GM23338 (cell line): ENCODE results near the gene PKIB. TPM values are rescaled to one million over a fixed set of nuclear protein-coding genes. Genes with fewer than 3 reads are reported as not detected.

Source experiments
- ATAC-seq: fragments of 200-7000 bp; cut with Tn5 transposase; 3 replicates; pipeline ENCODE4 v1.9.1; 2020
- DNase-seq: peaks from one replicate; pipeline ENCODE4 v3.0.0-alpha.2; 2015; ENCODE audit warnings: low spot score
- H2AFZ ChIP-seq: fragments of 200-600 bp; sonication (generic); 2 replicates; pipeline ENCODE4 v1.8.0; 2016; ENCODE audit warnings: antibody characterized with exemption, mild to moderate bottlenecking, moderate library complexity
- H3F3A ChIP-seq: fragments of 200-600 bp; sonication (generic); replicated peaks from 2 replicates; pipeline ENCODE4 v1.8.0; 2017; ENCODE audit warnings: antibody characterized with exemption, mixed run types, low read depth
- H3K27ac ChIP-seq: fragments of 200-600 bp; sonication (generic); 2 replicates; pipeline ENCODE4 v1.6.1; 2016; ENCODE audit warnings: low read depth
- H3K27me3 ChIP-seq: fragments of 200-600 bp; sonication (generic); 2 replicates; pipeline ENCODE4 v1.8.0; 2016; ENCODE audit warnings: mild to moderate bottlenecking, mixed run types, moderate library complexity; ENCODE audit not compliant: insufficient read depth
- H3K36me3 ChIP-seq: fragments of 200-600 bp; sonication (generic); 2 replicates; pipeline ENCODE4 v1.8.0; 2016; ENCODE audit warnings: mild to moderate bottlenecking; ENCODE audit not compliant: insufficient read depth
- H3K4me1 ChIP-seq: fragments of 200-600 bp; sonication (generic); 2 replicates; pipeline ENCODE4 v1.8.0; 2016; ENCODE audit warnings: mild to moderate bottlenecking, moderate library complexity; ENCODE audit not compliant: insufficient read depth
- H3K4me2 ChIP-seq: fragments of 200-600 bp; sonication (generic); 2 replicates; pipeline ENCODE4 v1.7.1; 2017; ENCODE audit warnings: mixed run types
- H3K4me3 ChIP-seq: fragments of 200-600 bp; sonication (generic); 2 replicates; pipeline ENCODE4 v1.6.1; 2016; ENCODE audit warnings: mixed run types
- H3K79me2 ChIP-seq: fragments of 200-600 bp; sonication (generic); replicated peaks from 2 replicates; pipeline ENCODE4 v1.8.0; 2017; ENCODE audit warnings: mild to moderate bottlenecking; ENCODE audit not compliant: insufficient read depth
- H3K9me2 ChIP-seq: fragments of 200-600 bp; sonication (generic); 2 replicates; pipeline ENCODE4 v1.8.0; 2017; ENCODE audit not compliant: insufficient read depth
- H4K20me1 ChIP-seq: fragments of 200-600 bp; sonication (generic); replicated peaks from 2 replicates; pipeline ENCODE4 v1.8.0; 2017; ENCODE audit warnings: mild to moderate bottlenecking; ENCODE audit not compliant: insufficient read depth
- H3K27ac Mint-ChIP-seq: 2 replicates; pipeline ENCODE4 v1.8.0; 2020; ENCODE audit warnings: inconsistent platforms, mild to moderate bottlenecking, moderate library complexity, mixed read lengths
- H3K27me3 Mint-ChIP-seq: 3 replicates; pipeline ENCODE4 v1.8.0; 2022; ENCODE audit warnings: low read depth, mild to moderate bottlenecking, moderate library complexity, mixed read lengths, inconsistent platforms; ENCODE audit not compliant: insufficient read depth, poor library complexity
- H3K36me3 Mint-ChIP-seq: 3 replicates; pipeline ENCODE4 v1.8.0; 2021; ENCODE audit warnings: low read depth, mild to moderate bottlenecking, inconsistent platforms, moderate library complexity, mixed read lengths
- H3K4me1 Mint-ChIP-seq: 3 replicates; pipeline ENCODE4 v1.8.0; 2020; ENCODE audit warnings: mild to moderate bottlenecking, inconsistent platforms, mixed read lengths
- H3K4me3 Mint-ChIP-seq: 3 replicates; pipeline ENCODE4 v1.8.0; 2021; ENCODE audit warnings: moderate library complexity, mild to moderate bottlenecking, inconsistent platforms, mixed read lengths
- H3K9me3 Mint-ChIP-seq: 3 replicates; pipeline ENCODE4 v1.8.0; 2020; ENCODE audit warnings: moderate library complexity, mild to moderate bottlenecking, inconsistent platforms, mixed read lengths
- CREB1 ChIP-seq: fragments of 250-450 bp; sonication (Bioruptor Pico); IDR thresholded peaks from 2 replicates; pipeline ENCODE4 v1.5.0; 2020; ENCODE audit warnings: low read depth, mild to moderate bottlenecking, moderate library complexity
- EZH2 ChIP-seq: fragments of 200-600 bp; sonication (generic); IDR thresholded peaks from one replicate; pipeline ENCODE4 v1.8.0; 2017; ENCODE audit warnings: antibody characterized with exemption, mild to moderate bottlenecking, low read depth; ENCODE audit not compliant: unreplicated experiment
- EZH2phosphoT487 ChIP-seq: fragments of 200-600 bp; sonication (generic); IDR thresholded peaks from one replicate; pipeline ENCODE4 v1.8.1; 2018; ENCODE audit warnings: antibody characterized with exemption; ENCODE audit not compliant: unreplicated experiment
- JUNB ChIP-seq: IDR thresholded peaks from one replicate; pipeline ENCODE4 v1.6.1; 2016; ENCODE audit warnings: antibody characterized with exemption; ENCODE audit not compliant: unreplicated experiment
- NANOG ChIP-seq: IDR thresholded peaks from 2 replicates; pipeline ENCODE4 v1.6.1; 2016; ENCODE audit warnings: antibody characterized with exemption, borderline replicate concordance
- POLR2AphosphoS5 ChIP-seq: IDR thresholded peaks from 2 replicates; pipeline ENCODE4 v1.6.1; 2016; ENCODE audit warnings: antibody characterized with exemption, low read depth
- REST ChIP-seq: IDR thresholded peaks from one replicate; pipeline ENCODE4 v1.6.1; 2018; ENCODE audit warnings: antibody characterized with exemption; ENCODE audit not compliant: unreplicated experiment
- STAT1 ChIP-seq: IDR thresholded peaks from one replicate; pipeline ENCODE4 v1.6.1; 2016; ENCODE audit warnings: antibody characterized with exemption; ENCODE audit not compliant: unreplicated experiment
- ZNF114 ChIP-seq: fragments of 250-450 bp; sonication (Bioruptor Pico); IDR thresholded peaks from 2 replicates; pipeline ENCODE4 v1.5.0; 2020; ENCODE audit warnings: mild to moderate bottlenecking, moderate library complexity
- ZNF331 ChIP-seq: fragments of 250-450 bp; sonication (Bioruptor Pico); IDR thresholded peaks from 2 replicates; pipeline ENCODE4 v1.5.0; 2020; ENCODE audit warnings: low read depth, mild to moderate bottlenecking, moderate library complexity
- ZNF462 ChIP-seq: fragments of 250-450 bp; sonication (Bioruptor Pico); IDR thresholded peaks from 2 replicates; pipeline ENCODE4 v1.5.0; 2020; ENCODE audit warnings: mild to moderate bottlenecking, moderate library complexity
- polyA plus RNA-seq: library from polyadenylated mRNA; unstranded; fragments of >200 nt; fragmentation: Nextera tagmentation; extraction: Ambion mirVana; gene quantifications from 2 replicates; pipeline ENCODE4 v1.2.1, GENCODE V29; 2016
- total RNA-seq: library from RNA; depleted of rRNA; stranded (reverse); fragments of >200 nt; shearing (Covaris generic); gene quantifications from 2 replicates; pipeline ENCODE4 v1.2.3, GENCODE V29; 2014
- TF ChIP-seq, protein P1 (sequence below): IDR thresholded peaks from 2 replicates; pipeline ENCODE4 v1.6.1; 2016; ENCODE audit warnings: antibody characterized with exemption
- TF ChIP-seq, protein P2 (sequence below), 2 experiments: fragments of 200-600 bp in 1 of 2; sonication (generic) in 1 of 2; conservative IDR thresholded peaks; 2 replicates each; pipeline versions ENCODE4 v1.5.1 to v1.6.1; 2016 to 2017; ENCODE audit warnings: antibody characterized with exemption in 2 of 2, low read depth in 2 of 2, mild to moderate bottlenecking in 2 of 2, moderate library complexity in 1 of 2

PKIB gene
- total and polyA plus RNA-seq, 2 experiments from 2014 or later, result 125 to 170 TPM

DNA sequence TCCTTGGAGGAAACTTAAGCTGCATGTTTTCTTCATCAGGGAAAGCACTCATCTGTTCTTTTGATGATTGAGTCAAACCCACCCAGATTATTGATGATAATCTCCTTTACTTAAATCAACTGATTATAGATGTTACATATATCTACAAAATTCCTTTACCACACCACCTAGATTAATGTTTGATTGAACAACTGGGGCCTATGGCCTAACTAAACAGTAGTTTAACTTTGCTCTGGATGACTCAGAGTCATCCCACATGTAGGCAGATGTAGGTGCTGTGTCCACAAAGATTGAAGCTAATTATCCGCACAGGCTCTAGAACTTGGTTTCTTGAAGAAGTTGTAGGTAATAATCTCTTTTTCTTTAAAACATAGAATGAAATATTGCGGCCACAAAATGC, 42.2 kb downstream of the PKIB start:
- Histone ChIP-seq H3K36me3 (no peaks in the 10 kb centered on the region), H3K27ac (no peak overlapping the region), H2AFZ (no peak overlapping the region), H3K4me2 (no peak overlapping the region), H3K4me3 (no peak overlapping the region), H4K20me1 (0 out of 2 replicates have a peak, but pooled peaks cover 7% of the 10 kb centered on the region), H3F3A (no peaks in the 10 kb centered on the region), H3K9me2 (peaks cover 4% of the 10 kb centered on the region; the same call in 1 of the 2 replicates), H3K27me3 (no peaks in the 10 kb centered on the region), H3K4me1 (no peaks in the 10 kb centered on the region), H3K79me2 (no peaks in the 10 kb centered on the region)
- TF ChIP-seq JUNB (no peak), REST (no peak), ZNF114 (CRISPR knock-in tag) (no peak), STAT1 (no peak), ZNF331 (no peak), EZH2phosphoT487 (no peak), NANOG (no peak), EZH2 (no peak), POLR2AphosphoS5 (no peak), ZNF462 (CRISPR knock-in tag) (no peak), CREB1 (no peak)
- TF ChIP-seq, protein P1, sequence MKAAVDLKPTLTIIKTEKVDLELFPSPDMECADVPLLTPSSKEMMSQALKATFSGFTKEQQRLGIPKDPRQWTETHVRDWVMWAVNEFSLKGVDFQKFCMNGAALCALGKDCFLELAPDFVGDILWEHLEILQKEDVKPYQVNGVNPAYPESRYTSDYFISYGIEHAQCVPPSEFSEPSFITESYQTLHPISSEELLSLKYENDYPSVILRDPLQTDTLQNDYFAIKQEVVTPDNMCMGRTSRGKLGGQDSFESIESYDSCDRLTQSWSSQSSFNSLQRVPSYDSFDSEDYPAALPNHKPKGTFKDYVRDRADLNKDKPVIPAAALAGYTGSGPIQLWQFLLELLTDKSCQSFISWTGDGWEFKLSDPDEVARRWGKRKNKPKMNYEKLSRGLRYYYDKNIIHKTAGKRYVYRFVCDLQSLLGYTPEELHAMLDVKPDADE, result no peak
- TF ChIP-seq, protein P2, sequence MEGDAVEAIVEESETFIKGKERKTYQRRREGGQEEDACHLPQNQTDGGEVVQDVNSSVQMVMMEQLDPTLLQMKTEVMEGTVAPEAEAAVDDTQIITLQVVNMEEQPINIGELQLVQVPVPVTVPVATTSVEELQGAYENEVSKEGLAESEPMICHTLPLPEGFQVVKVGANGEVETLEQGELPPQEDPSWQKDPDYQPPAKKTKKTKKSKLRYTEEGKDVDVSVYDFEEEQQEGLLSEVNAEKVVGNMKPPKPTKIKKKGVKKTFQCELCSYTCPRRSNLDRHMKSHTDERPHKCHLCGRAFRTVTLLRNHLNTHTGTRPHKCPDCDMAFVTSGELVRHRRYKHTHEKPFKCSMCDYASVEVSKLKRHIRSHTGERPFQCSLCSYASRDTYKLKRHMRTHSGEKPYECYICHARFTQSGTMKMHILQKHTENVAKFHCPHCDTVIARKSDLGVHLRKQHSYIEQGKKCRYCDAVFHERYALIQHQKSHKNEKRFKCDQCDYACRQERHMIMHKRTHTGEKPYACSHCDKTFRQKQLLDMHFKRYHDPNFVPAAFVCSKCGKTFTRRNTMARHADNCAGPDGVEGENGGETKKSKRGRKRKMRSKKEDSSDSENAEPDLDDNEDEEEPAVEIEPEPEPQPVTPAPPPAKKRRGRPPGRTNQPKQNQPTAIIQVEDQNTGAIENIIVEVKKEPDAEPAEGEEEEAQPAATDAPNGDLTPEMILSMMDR (conservative IDR thresholded peaks at IDR 0.05; ENCODE audit: low read depth in 2 of 2), result no peak
- no peaks in the 10 kb centered on the region for H3K9me3 Mint-ChIP-seq
- no peak for DNase-seq
- peak overlapping the region; percentile 18 for H3K27ac Mint-ChIP-seq
- H3K4me3 Mint-ChIP-seq, result no peak overlapping the region
- H3K4me1 Mint-ChIP-seq, result peaks cover 16% of the 10 kb centered on the region; the same call in 2 of the 3 replicates
- ATAC-seq, result no peak
- H3K36me3 Mint-ChIP-seq, result no peaks in the 10 kb centered on the region
- H3K27me3 Mint-ChIP-seq, result no peaks in the 10 kb centered on the region
